MM.1S (cell line): ENCODE measurements around the gene MEGF6.

Experiments used
- CTCF ChIP-seq: fragments of 300-600 bp; sonication (generic); IDR thresholded peaks from 2 replicates; pipeline ENCODE4 v1.5.1; 2016; ENCODE audit warnings: antibody characterized with exemption, low read length, mixed read lengths
- EZH2 ChIP-seq: fragments of 300-600 bp; sonication (generic); optimal IDR thresholded peaks from 2 replicates; pipeline ENCODE3; 2017; ENCODE audit warnings: low read depth, mild to moderate bottlenecking, antibody characterized with exemption, low read length, mixed read lengths
- EZH2phosphoT487 ChIP-seq: fragments of 300-600 bp; sonication (generic); IDR thresholded peaks from 2 replicates; pipeline ENCODE4 v1.6.1; 2018; ENCODE audit warnings: antibody characterized with exemption, low read length

GRCh38 chr1:3553940-3554223 lies 57.4 kb downstream of the MEGF6 start:
- TF ChIP-seq EZH2, result no peak
- no peak for TF ChIP-seq CTCF
- TF ChIP-seq EZH2phosphoT487, result no peak
